WI38 (cell line): ENCODE data around the gene COL20A1.

Experiments
- H3K4me3 ChIP-seq: 2 replicates; pipeline ENCODE4 v1.5.1; 2011; ENCODE audit warnings: low read depth, mild to moderate bottlenecking, control low read depth, low read length
- CTCF ChIP-seq: IDR thresholded peaks from 2 replicates; pipeline ENCODE4 v1.5.1; 2012; ENCODE audit warnings: low read depth, mild to moderate bottlenecking, control low read depth, low read length

COL20A1 gene

GRCh38 chr20:63365601-63366389, 72.8 kb downstream of the COL20A1 start:
- no peak overlapping the region for H3K4me3 ChIP-seq
- TF ChIP-seq CTCF = no peak

- no peak for TF ChIP-seq CTCF
- H3K4me3 ChIP-seq = no peak overlapping the region
These were observed 73.7 kb downstream of the COL20A1 start for GRCh38 chr20:63366390-63367365.

- H3K4me3 ChIP-seq = no peak overlapping the region
- TF ChIP-seq CTCF = no peak
These were observed 74.6 kb downstream of the COL20A1 start for GRCh38 chr20:63367446-63368055.

GRCh38 chr20:63368151-63368550, 75.2 kb downstream of the COL20A1 start:
- TF ChIP-seq CTCF = no peak
- H3K4me3 ChIP-seq = no peak overlapping the region

GRCh38 chr20:63369024-63369530, 76.1 kb downstream of the COL20A1 start:
- TF ChIP-seq CTCF = no peak
- no peak overlapping the region for H3K4me3 ChIP-seq

GRCh38 chr20:63369724-63370617, 77.0 kb downstream of the COL20A1 start:
- H3K4me3 ChIP-seq = no peak overlapping the region
- TF ChIP-seq CTCF = no peak
